GM18498 (cell line): ENCODE measurements around the gene CFAP46.
"Not testable (repeated sequence)": the region's sequence is repeated elsewhere in the genome, so short reads cannot be mapped to it uniquely, and the experiment has no call there.

Experiments used
- ATAC-seq: cut with Tn5 transposase; IDR thresholded peaks from one replicate; pipeline ENCODE4 v1.9.1; 2021; ENCODE audit warnings: mild to moderate bottlenecking, moderate library complexity; ENCODE audit not compliant: unreplicated experiment

Gene CFAP46

DNA sequence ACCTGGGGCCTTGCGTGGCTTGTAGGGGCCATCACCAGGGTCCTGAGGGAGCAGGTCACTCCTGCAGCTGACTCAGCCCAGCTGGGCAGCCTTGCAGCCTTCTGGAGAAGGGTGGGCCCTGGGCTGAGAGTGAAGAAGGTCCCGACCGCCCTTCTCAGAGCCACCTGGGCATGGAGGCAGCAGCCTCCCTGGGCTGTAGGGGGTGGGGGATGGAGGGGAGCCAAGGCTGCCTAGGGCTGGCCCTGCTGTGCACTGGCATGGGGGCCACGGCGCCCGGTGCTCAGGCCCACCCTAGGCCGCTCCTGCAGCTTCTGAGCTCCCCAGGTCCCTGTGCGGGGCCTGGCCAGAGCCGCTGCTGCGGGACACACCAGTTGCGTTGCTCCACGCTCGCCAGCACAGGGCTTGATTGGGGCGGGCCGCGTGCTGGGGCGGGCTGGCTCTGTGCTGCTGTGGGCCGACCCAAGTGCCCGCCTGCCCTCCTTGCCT, 92.8 kb downstream of the CFAP46 start:
- no peak for ATAC-seq

DNA sequence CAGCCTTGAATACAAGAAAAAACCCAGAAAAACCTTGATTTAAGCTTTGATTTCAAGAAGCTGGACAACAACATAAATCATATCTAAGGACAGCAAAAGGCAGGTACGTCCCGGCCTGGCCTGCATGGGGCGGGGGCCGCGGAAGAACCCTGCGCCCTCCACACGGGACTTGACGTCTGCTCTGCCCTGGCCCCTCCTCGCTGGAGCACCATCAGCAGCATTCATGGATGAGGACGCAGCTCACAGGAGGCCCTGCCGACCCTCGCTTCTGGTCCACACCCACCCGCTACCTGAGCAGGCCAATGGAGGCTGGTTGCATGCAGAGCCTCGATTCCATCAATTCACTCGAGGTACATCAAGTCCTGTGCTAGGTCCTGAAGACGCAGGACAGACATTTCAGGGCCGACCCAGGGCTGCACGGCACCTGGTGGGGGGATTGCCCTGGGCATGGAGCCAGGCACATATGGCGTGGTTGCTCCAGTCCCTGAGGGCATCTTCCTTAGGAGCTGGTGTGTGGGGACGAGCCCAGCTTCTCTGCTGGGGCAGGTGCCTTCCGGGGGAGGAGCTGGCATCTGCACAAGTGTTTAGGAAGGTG, 93.3 kb downstream of the CFAP46 start:
- no peak for ATAC-seq

DNA sequence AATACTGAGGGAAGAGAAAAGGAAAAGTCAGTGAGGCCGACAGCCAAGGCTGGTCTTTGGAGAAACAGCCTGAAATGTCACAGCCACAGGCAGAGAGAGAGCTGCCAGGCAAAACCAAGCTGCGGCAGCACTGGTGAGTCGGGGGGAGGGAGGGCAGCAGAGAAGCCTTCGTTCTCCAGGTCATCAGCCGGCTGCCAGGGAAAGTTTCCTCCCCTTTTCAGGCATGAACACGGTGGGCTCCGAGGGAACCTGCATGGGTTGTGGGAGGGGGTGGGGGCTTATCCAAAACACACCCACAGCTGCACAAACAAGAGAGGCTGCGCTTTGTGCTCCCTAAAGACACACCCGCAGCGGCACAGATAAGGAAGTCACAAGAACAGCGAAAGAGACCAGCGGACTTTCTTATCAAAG, 94.1 kb downstream of the CFAP46 start:
- ATAC-seq = no peak

DNA sequence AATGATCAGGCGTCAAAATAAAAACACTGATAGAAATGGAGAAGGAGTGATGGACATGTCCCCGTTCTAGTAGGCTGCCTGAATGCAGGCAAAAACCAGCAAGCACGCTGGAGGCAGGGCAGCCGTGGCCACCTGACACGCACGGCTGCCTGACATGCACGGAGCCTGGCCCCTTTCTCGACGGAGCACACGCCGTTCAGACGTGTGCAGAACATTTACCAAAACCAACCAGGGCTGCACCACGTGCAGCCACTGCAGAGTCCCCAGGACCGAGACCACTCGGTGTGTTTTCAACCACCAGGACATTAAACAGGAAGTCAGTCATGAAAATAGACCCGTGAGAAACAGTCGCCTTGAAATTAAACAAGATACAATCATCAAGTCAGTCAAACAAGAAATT, 94.5 kb downstream of the CFAP46 start:
- no peak for ATAC-seq

DNA sequence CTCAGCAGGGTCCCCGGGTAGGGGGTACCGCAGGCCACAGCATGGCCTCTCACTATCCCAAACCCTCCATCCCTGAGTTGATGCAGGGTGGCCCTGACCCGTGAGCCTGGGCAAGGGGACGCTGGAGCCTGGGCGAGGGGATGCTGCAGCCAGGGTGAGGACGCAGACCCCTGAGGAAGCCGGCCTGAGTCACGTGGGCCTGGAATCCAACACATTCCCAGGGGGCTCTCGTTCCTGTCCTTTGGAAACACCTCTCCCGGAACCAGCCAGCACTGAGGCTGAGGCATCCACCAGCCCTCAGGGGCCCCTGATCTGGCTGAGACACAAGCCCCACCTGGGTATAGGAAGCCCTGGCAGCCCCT, 95.0 kb downstream of the CFAP46 start:
- no peak for ATAC-seq

DNA sequence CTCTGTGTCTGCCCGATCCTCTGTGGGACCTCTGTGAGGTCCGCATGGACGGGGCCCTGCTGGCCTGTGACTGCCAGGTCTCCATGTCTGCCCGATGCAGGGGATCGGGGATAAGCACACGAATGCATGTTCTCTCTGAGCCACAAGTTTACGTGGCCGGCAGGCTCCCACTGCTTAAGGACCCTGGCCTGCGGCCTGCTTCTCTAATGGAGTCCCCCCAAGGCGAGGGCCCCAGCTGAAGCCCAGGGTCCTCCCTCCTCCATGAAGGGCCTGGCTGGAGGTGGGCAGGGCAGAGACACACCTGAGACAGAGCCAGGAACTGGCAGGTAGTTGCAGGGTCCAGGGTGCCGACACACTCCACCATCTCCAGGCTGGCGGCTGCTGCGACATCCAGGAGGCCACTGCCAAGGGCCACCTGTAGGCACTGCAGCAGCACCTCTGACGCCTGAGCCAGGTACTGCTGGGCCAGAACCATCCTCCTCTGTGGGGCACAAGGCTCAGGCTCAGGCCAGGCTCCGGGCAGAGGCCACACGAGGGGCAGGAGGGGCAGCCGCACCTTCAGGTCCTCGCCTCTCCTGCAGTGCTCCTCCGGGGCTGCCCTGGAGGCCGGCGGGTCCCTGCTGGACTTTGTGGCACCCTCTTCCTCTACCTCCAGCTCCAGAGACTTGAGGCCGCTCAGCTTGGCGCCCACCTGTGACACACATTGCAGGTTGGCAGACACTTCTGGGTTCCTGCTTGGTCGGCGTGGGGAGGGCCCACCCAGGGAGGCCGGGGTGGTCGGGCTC, 95.5 kb downstream of the CFAP46 start:
- ATAC-seq = no peak

DNA sequence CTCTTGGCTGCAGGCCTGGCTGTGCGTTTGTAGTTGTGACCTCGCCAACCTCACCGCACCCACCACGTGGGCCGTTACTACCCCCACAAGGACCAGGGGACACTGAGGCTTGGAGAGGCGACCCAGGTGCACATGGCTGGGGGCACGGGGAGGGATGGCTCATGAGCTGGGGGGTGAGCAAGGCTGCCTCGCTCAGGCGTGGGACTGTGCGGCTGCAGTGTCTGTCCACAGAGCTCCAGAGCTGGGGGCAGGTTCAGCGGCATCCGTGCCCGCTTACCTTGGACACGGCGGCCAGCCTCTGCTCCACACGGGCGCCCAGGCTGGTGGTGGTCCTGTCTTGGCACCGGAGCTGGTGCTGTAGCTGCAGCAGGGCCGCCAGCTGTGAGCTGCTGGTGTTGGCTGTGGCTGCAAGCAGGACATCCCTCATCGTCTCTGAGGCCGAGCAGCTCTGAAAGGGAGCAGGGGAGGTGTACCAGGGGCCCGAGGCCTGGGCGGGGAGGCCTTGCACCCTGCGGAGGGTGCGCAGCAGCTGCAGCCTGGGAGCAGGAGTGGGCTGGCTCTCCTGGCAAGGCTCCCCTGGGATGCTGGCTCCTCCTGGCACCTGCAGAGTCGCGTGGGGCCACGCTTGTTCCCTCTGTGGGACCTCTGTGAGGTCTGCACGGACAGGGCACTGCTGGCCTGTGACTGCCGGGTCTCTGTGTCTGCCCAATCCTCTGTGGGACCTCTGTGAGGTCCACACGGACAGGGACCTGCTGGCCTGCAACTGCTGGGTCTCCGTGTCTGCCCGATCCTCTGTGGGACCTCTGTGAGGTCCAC, 96.4 kb downstream of the CFAP46 start:
- ATAC-seq = no peak

DNA sequence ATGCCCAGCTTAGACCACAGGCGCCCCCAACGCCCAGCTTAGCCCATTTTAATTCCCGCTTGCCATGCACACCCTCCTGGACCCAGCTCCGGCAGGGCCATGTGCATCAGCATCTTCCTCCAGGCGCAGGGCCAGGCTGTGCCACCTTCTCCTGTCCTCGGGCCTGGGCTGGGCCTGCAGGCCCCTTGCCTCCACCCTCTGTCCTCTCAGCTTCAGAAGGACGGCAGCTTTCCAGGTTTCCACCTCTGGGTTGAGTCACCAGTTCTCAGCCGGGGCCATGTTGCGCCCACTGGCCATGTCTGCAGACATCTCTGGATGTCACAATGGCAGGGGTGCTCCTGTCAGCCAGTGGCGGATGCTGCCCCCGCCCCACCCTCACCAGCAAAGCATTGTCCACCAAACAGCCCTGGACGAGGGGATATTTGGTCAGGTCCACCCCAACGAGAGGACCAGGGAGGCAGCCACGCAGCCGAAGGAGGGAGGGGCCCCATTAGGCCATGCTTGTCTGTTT, 97.3 kb downstream of the CFAP46 start:
- no peak for ATAC-seq

DNA sequence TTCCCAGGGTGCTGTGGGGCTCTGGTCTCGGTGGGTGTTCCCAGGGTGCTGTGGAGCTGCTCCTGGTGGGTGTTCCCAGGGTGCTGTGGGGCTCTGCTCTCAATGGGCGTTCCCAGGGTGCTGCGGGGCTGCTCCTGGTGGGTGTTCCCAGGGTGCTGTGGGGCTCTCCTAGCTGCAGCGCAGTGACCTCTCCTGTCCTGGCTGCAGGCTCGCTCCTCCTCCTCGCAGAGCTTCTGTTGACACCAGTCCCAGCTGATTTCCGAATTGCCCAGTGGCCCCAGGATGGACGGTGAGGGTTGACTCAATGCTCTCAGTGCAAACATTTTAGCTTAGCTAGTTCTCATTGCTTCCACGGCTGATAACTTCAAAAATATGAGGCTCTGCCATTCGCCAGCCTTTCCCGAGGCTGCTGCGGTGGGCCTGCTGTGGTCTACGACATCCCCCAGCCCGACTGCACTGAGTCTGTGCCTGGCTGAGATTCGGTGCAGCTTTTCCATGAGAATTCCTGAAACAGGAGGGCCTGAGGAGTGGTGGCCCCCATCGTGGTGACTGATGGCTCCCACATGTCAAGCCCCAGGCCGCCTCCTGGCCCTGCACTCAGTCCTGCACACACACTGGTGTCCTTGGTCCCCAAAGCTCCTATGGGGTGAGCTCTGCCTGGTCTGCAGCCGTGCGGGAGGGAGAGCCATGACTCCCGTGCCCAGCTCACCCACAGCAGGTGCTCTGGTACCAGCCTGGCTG, 98.1 kb downstream of the CFAP46 start:
- ATAC-seq = no peak

DNA sequence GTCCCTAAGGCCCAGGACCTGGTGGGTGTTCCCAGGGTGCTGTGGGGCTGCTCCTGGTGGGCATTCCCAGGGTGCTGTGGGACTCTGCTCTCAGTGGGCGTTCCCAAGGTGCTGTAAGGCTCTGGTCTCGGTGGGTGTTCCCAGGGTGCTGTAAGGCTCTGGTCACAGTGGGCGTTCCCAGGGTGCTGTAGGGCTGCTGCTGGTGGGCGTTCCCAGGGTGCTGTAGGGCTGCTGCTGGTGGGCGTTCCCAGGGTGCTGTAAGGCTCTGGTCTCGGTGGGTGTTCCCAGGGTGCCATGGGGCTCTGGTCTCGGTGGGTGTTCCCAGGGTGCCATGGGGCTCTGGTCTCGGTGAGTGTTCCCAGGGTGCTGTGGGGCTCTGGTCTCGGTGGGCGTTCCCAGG, 99.1 kb downstream of the CFAP46 start:
- not testable (repeated sequence) for ATAC-seq

DNA sequence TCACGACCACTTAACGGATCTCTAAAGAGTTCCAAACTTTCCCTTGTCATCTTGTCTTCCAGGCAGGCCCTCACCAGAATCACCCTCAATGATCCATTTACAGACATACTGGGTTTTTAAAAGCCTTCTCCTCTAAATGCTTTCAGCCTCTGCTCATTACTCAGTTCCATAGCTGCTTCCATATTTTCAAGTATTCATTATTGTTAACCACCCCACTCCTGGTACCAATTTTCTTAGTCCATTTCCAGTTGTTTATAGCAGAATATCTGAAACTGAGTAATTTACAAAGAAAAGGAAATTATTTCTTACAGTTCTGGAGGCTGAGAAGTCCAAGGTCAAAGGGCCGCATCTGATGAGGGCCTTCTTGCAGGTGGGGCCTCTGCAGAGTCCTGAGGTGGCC, 100.0 kb downstream of the CFAP46 start:
- ATAC-seq = no peak

DNA sequence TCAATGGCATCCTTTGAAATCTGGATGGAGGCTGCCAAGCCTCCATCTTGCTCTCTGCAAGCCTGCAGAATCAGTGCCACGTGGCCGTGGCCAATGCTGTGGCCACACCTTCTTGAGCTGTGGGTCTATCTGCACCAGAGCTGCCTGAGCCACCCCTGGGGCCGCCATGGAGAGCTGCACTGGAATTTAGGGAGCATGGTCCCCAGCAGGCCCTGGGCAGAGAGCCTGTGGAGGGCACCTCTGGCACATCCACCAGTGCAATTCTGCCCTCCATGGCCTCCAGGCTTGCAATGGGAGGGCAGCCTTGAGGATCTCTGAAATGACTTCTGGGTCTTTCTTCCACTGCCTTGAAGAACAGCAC, 100.8 kb downstream of the CFAP46 start:
- no peak for ATAC-seq

DNA sequence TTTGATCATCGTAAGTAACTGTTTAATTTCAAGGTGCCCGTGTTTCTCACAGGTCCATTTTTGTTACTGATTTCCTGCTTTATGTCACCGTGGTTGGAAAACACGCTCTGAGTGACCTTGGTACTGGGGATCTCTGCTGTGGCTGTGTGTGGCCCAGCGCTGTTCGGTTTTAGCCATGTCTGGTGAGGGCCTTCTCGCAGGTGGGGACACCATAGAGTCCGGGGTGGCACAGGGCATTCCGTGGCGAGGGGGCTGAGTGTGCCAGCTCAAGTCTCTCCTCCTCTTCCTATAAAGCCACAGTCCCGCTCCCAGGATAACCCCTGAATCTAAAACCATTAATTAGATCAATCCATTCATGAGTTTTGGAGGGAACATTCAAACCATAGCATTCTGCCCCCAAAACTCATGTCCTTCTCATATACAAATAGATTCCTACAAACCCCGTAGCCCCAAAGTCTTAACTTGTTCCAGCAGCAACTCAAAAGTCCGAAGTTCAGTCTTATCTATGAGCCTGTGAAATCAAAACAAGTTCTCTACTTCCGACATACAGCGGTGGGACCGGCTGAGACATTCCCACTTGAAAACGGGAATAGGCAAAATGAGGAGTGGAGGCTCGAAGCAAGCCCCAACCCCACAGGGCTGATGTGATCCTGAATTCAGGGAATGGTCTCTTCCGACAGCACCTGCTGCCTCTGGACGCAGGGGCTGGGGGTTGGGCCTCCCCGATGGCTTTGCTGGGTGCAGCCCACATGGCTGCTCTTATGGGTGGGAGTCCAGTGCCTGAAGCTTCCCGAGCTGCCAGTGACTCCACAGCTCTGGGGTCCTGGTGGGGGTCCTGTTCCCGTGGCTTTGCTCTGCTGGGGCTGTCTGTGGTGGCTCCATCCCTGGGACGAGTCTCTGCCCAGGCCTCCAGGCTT, 101.4 kb downstream of the CFAP46 start:
- ATAC-seq = no peak

DNA sequence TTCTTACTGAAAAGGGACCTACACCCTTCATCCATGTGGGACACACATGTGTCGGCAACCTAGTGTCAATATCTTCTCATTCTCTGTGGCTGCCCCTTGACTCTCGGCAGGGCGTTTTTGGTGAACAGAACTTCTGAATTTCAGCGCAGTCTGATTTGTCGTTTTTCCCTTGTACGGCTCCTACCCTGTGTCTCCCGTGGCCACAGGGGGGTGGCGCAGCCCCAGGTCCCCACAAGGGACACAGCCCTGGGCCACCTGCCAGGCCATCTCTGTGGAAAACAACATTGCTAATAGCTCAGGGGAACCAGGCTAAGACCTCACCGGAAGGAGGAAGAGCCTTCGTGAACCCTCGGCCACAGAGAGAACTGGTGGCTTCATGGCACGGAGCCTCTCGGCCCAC, 103.3 kb downstream of the CFAP46 start:
- no peak for ATAC-seq

DNA sequence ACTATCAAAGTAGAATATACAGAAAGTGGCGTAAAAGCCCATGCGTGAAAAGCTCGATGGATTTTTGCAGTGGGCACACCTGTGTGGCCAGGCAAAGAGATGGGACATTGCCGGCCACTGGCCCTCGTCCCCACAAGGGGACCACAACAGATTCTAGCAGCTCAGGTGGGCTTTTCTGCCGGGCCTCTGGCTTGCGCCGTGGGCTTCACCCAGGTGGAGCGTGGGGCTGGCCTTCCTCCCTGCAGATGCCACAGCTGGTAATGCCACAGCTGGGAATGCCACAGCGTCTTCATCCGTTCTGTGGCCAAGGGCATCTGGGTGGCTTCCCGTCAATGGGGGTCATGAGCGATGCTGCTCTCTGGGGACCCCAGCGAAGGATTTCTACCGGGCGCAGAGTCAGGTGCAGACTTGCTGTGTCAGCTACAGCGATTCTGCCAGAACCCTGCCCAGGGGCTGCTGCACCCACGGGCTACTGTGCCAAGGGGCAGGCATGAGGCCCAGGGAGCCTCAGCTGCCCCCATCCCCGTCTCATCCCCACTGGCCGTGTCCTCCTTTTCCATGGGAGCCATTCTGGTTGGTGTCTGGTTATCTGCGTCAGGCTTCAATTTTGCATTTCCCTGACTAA, 103.9 kb downstream of the CFAP46 start:
- no peak for ATAC-seq

DNA sequence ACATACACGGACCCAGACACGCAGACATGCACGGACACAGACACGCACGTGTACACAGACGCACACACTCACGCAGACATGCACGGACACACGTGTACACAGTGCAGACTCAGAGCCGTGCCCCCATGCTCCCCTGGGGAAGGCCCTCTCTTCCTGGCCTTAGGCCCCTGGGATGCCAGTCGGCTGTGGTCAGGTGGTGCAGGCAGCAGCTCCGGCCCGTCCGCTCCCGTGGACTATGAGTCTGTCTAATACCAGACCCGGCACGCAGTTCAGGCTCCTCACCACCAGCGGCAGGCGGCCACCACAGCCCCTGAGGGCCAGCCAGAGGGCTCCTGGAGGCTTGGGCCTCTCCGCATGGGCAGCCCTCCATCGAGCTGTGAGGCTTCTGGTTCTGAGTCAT, 104.5 kb downstream of the CFAP46 start:
- ATAC-seq = no peak

DNA sequence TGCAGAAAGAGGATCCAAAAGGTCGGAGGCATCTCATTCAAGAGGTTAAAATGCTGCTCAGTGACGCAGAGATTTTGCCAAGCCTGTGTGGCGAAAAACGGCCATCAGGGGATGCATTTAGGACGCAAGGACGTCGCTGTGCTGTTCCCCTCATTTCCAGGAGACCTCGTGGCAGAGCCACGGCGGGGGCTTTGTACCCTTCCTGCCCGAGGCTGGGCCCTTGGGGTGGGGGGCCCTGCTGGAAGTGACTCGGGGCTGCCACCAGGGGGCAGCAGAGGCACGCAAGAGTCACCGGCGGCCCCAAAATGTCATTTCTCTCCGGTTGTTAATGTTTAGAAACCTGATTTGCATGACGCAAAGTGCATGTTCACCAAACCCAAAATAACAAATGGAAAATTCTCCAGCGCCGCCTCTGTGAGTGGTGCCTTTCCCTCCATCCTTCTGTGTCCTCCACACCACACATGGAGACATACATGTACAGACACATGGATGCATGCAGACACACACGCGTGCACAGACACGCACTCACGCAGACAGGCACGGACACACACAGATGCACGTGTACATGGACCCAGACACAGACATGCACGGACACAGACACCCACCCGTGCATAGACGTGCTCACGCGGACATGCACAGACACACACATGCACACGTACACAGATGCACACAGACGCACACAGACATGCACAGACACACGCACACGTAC, 105.4 kb downstream of the CFAP46 start:
- no peak for ATAC-seq

DNA sequence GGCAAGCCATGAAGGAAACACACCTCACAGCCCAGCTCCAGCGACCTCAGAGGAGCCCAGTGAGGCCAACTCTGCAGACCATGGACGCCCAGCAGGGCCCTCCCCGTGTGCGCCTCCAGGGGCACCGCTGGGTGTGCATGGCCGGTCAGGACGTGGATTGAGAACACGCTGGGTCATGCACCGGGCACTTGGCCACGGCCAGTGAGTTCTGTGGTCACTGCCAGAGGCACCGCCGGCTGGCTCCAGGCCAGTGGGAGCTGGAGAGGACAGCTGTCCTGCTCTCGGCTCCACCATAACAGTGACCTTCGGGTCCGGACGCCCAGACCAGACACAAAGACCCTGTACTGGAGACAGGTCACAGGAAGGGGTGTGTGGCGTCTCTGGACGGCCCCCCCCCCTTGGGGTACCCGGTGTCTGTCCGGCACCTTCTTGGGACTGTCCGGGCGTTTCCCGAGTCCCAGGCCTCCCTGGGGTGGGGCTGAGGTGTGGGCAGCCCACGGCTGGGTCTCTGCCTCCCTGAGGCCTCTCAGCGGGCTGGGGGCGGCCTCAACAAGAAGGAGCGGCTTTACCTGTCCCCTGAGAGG, 106.0 kb downstream of the CFAP46 start:
- no peak for ATAC-seq

DNA sequence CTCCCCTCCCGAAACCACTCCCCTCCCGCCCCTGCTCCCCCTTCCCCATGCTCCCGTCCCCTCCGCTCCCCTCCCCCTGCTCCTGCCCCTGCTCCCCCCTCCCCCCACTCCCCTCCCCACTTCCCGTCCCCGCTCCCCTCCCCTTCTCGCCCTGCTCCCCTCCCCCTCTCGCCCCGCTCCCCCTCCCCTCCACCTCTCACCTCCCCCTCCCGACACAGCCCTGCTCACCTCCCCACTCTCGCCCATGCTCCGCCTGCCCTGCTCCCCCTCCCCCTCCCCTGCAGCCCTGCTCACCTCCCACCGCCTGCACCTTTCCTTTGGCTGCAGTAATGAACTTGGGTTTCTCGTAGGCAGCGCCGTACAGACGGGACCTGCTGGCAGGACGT, 106.5 kb downstream of the CFAP46 start:
- no peak for ATAC-seq
